ENCODE results near the gene ELK1.

The ELK1 gene, protein sequence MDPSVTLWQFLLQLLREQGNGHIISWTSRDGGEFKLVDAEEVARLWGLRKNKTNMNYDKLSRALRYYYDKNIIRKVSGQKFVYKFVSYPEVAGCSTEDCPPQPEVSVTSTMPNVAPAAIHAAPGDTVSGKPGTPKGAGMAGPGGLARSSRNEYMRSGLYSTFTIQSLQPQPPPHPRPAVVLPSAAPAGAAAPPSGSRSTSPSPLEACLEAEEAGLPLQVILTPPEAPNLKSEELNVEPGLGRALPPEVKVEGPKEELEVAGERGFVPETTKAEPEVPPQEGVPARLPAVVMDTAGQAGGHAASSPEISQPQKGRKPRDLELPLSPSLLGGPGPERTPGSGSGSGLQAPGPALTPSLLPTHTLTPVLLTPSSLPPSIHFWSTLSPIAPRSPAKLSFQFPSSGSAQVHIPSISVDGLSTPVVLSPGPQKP

DNA sequence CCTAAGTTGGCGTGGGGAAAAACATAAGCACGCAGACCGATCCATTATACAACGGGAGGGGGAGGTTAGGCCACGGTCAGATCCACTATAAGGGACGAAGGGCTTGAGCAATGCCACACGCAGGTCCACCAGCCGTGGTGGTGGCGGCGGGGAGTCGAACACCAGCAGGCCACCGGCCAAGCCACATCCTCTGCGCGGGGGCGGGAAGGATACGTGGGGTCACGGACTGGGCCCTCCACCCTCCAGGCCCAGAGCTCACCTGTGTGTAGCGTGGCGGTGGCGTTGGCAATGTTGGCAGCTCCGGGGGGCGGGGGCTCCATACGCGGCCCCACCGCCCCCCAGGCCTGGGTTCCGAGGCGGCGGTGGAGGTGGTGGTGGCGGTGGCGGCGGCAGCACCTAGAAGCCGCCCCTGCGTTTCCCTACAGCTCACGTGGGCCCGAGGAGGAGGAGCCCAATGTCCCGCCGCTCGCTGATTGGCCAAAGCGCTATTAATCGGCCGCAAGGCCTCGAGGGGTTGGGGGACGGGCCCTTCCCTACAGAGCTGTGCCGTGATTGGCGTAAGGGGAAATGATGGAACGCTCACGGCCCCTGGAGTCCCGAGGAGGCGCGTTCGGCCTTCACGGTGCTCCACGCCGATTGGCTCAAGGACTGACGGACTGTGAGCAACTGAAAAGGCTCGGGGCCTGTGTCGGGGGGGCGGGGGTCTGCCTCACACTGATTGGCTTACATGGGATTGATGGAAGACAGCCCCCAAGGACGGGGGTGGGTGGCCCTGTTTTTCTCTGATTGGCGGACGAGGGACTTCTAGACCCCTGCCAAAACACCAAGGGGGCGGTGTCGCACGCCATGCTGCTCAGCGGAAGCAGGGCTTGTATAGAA, at the start of gene ELK1:
Gene ELK1, minus strand, starts transcription at position 400 of the 879 bp plus-strand sequence. CDS start 9,122 bp downstream, outside the sequence.
- Histone ChIP-seq H3K4me3 (ENCODE audit: low read depth, low read length, poor library complexity, severe bottlenecking) (peak within 1 kb of the TSS; percentile 94), H3K4me2 (ENCODE audit: low read length) (peak within 1 kb of the TSS; percentile 82), H3K4me1 (ENCODE audit: insufficient read depth, low read length, severe bottlenecking) (peaks cover 23% of the 10 kb centered on the region), H3F3A (ENCODE audit: insufficient read depth, low read length) (no peaks in the 10 kb centered on the region), H3K27me3 (ENCODE audit: insufficient read depth, low read length) (no peaks in the 10 kb centered on the region), H3K9ac (ENCODE audit: low read length) (peak within 1 kb of the TSS; percentile 86), H3K79me2 (ENCODE audit: insufficient read depth, low read length) (no peaks in the 10 kb centered on the region), H3K9me3 (ENCODE audit: low read length) (no peaks in the 10 kb centered on the region), H3K36me3 (ENCODE audit: insufficient read depth, low read length) (peaks cover 26% of the 10 kb centered on the region), H3K9me2 (ENCODE audit: low read depth, low read length) (no peaks in the 10 kb centered on the region), H3K27ac (ENCODE audit: low read depth, low read length, poor library complexity, severe bottlenecking) (peak within 1 kb of the TSS; percentile 58), H4K20me1 (ENCODE audit: insufficient read depth, low read length) (no peaks in the 10 kb centered on the region), H2AFZ (ENCODE audit: low read length) (no peak within 1 kb of the TSS)
- TF ChIP-seq EZH2 (IDR thresholded peaks at IDR 0.05; ENCODE audit: borderline replicate concordance, low read length) (no peak), CTCF (IDR thresholded peaks at IDR 0.05; ENCODE audit: low read length) (no peak)

DNA sequence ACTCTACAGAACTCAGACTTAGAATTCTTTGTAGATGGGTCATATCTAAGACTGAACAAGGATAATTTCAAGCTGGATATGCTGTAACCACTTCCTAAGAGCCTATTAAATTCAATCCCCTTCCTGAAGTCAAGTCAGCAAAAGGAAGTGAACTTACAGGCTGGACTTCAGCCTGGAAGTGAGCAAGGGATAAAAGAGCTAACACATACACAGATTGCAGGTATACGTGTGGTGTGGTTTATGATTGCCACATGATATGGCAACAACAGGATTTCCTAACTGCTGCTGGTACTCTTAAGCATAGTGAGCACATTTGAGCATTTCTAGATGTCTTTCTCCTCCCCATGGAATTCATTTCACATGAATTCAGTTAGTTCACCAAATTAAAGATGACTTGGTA, 46.8 kb upstream of the ELK1 start:
- H3K27me3 ChIP-seq (ENCODE audit: insufficient read depth, low read length): no peaks in the 10 kb centered on the region
- no peak overlapping the region for H3K9ac ChIP-seq (ENCODE audit: low read length)
- no peak overlapping the region for H3K4me2 ChIP-seq (ENCODE audit: low read length)
- H4K20me1 ChIP-seq (ENCODE audit: insufficient read depth, low read length): no peaks in the 10 kb centered on the region
- no peak overlapping the region for H3K27ac ChIP-seq (ENCODE audit: low read depth, low read length, poor library complexity, severe bottlenecking)
- H3K4me3 ChIP-seq (ENCODE audit: low read depth, low read length, poor library complexity, severe bottlenecking): no peak overlapping the region
- H3F3A ChIP-seq (ENCODE audit: insufficient read depth, low read length): no peaks in the 10 kb centered on the region
- H3K4me1 ChIP-seq (ENCODE audit: insufficient read depth, low read length, severe bottlenecking): no peaks in the 10 kb centered on the region
- H3K9me3 ChIP-seq (ENCODE audit: low read length): no peaks in the 10 kb centered on the region
- no peak for TF ChIP-seq EZH2 (IDR thresholded peaks at IDR 0.05; ENCODE audit: borderline replicate concordance, low read length)
- no peak for TF ChIP-seq CTCF (IDR thresholded peaks at IDR 0.05; ENCODE audit: low read length)
- no peaks in the 10 kb centered on the region for H3K36me3 ChIP-seq (ENCODE audit: insufficient read depth, low read length)
- no peaks in the 10 kb centered on the region for H3K79me2 ChIP-seq (ENCODE audit: insufficient read depth, low read length)
- H3K9me2 ChIP-seq (ENCODE audit: low read depth, low read length): no peaks in the 10 kb centered on the region
- H2AFZ ChIP-seq (ENCODE audit: low read length): no peak overlapping the region

GRCh38 chrX:47690175-47690574, 39.8 kb upstream of the ELK1 start:
- H3K9me3 ChIP-seq (ENCODE audit: low read length): no peaks in the 10 kb centered on the region
- no peaks in the 10 kb centered on the region for H3K4me1 ChIP-seq (ENCODE audit: insufficient read depth, low read length, severe bottlenecking)
- H3K27ac ChIP-seq (ENCODE audit: low read depth, low read length, poor library complexity, severe bottlenecking): no peak overlapping the region
- no peaks in the 10 kb centered on the region for H3K79me2 ChIP-seq (ENCODE audit: insufficient read depth, low read length)
- no peak for TF ChIP-seq EZH2 (IDR thresholded peaks at IDR 0.05; ENCODE audit: borderline replicate concordance, low read length)
- no peak for TF ChIP-seq CTCF (IDR thresholded peaks at IDR 0.05; ENCODE audit: low read length)
- H3F3A ChIP-seq (ENCODE audit: insufficient read depth, low read length): no peaks in the 10 kb centered on the region
- H3K9me2 ChIP-seq (ENCODE audit: low read depth, low read length): no peaks in the 10 kb centered on the region
- no peak overlapping the region for H2AFZ ChIP-seq (ENCODE audit: low read length)
- no peaks in the 10 kb centered on the region for H4K20me1 ChIP-seq (ENCODE audit: insufficient read depth, low read length)
- H3K4me3 ChIP-seq (ENCODE audit: low read depth, low read length, poor library complexity, severe bottlenecking): no peak overlapping the region
- H3K27me3 ChIP-seq (ENCODE audit: insufficient read depth, low read length): no peaks in the 10 kb centered on the region
- H3K36me3 ChIP-seq (ENCODE audit: insufficient read depth, low read length): no peaks in the 10 kb centered on the region
- no peak overlapping the region for H3K4me2 ChIP-seq (ENCODE audit: low read length)
- H3K9ac ChIP-seq (ENCODE audit: low read length): no peak overlapping the region

All from OCI-LY1 (cell line).